HG02642 (cell line): Measurements from ENCODE around the gene FAM200A.
"Not testable (repeated sequence)": the region's sequence is repeated elsewhere in the genome, so short reads cannot be mapped to it uniquely, and the experiment has no call there.

ENCODE experiments used
- ATAC-seq: cut with Tn5 transposase; IDR thresholded peaks from one replicate; pipeline ENCODE4 v1.9.1; 2021; ENCODE audit warnings: mild to moderate bottlenecking; ENCODE audit not compliant: unreplicated experiment, poor library complexity

FAM200A gene

GRCh38 chr7:99504603-99505323, 47.2 kb downstream of the FAM200A start, which contains the start of gene ZKSCAN5:
Gene ZKSCAN5, plus strand, starts transcription at chr7:99504662. Its CDS starts 1,383 bp downstream, at chr7:99506045.
- peak; percentile 82 for ATAC-seq

GRCh38 chr7:99504281-99504602, 47.7 kb downstream of the FAM200A start:
- ATAC-seq, result no peak

GRCh38 chr7:99501236-99501635, 50.7 kb downstream of the FAM200A start:
- ATAC-seq, result not testable (repeated sequence)

- ATAC-seq, result no peak
These were observed 51.3 kb downstream of the FAM200A start for GRCh38 chr7:99500637-99501009.

- peak; percentile 49 for ATAC-seq
These were observed 51.9 kb downstream of the FAM200A start, which contains the start of gene ZNF394 for GRCh38 chr7:99499721-99500636. Gene ZNF394, minus strand, starts transcription at chr7:99500281. Its CDS starts 188 bp downstream, at chr7:99500093.

- ATAC-seq, result peak; percentile 13
These were observed 52.6 kb downstream of the FAM200A start for GRCh38 chr7:99499371-99499720.

- ATAC-seq, result no peak
These were observed 53.4 kb downstream of the FAM200A start for GRCh38 chr7:99498546-99498944.

- no peak for ATAC-seq
These were observed 54.0 kb downstream of the FAM200A start for GRCh38 chr7:99497766-99498545.
